SHP77 (cell line): ENCODE measurements around the gene PRSS33.
A peak's percentile ranks its signal among the peaks of the same experiment; 100 is the strongest.

Experiments used
- DNase-seq, 2 experiments: peaks; one replicate each; lab custom pipeline; 2025; lab: John Stamatoyannopoulos, UW

PRSS33 gene

DNA sequence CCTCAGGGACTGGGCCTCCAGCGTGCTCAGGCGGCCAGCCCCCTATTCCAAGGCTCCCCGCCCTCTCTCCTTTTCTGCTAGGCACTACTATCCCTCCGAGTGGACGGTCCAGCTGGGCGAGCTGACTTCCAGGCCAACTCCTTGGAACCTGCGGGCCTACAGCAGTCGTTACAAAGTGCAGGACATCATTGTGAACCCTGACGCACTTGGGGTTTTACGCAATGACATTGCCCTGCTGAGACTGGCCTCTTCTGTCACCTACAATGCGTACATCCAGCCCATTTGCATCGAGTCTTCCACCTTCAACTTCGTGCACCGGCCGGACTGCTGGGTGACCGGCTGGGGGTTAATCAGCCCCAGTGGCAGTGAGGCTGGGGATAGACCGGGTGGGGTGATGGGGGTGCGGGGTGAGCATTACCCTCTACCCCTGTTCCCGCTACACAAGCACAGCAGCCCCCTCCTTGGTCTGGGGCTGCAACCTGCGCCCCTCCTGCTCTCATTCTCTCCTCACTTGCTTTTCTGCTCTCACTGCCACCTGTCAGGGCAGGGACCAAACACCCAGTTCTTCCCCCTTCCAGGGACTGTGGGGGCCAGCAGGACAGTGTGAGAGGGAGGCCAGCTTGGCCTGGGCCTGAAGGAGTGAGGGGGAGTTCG lies 12.0 kb upstream of the PRSS33 start:
- DNase-seq, result no peak

DNA sequence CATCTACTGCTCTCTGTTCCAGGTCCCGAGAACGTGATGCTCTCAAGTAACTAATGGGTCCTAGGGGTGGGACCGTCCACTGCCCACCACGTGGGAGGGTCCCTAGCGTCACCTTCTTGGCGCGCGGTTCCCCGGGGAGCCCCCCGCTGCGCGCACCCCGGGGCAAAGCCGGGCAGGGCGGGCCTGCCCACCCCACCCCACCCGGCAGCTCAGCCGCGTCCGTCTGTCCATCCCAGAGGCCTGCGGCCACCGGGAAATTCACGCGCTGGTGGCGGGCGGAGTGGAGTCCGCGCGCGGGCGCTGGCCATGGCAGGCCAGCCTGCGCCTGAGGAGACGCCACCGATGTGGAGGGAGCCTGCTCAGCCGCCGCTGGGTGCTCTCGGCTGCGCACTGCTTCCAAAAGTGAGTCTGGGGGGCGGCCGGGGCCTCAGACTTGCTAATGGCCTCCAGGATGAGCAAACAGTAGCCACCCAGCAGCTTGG lies 11.4 kb upstream of the PRSS33 start:
- DNase-seq, result no peak

DNA sequence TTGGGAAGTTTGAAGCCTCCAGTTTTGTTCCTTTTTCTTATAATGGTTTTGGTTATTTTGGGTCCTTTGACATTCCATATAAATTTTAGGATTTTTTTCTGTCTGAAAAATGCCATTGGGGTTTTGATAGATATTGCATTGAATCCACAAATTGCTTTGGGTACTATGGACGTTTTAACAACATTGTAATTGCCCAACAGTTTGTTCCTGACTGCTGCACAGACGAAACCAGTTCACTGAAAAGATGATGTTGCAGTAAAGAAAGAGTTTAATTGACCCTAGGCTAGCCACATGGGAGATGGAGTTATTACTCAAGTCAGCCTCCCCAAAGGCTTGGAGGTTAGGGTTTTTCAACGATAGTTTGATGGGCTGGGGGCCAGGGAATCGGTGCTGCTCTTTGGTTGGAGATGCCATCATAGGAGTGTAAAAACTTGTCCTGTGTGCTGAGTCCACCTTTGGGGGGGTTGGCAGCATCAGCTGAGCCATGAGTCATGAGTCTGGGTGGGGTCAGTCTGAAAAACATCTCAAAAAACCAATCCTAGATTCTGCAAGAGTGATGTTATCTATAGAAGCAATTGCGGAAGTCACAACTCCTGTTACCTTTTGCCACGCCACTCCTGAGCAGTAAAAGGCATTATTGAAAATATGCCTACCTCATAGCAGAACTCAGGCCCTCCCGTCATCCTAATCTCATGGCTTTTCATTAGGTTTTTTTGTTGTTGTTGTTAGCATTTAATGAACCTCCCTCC lies 8.2 kb upstream of the PRSS33 start:
- no peak for DNase-seq

DNA sequence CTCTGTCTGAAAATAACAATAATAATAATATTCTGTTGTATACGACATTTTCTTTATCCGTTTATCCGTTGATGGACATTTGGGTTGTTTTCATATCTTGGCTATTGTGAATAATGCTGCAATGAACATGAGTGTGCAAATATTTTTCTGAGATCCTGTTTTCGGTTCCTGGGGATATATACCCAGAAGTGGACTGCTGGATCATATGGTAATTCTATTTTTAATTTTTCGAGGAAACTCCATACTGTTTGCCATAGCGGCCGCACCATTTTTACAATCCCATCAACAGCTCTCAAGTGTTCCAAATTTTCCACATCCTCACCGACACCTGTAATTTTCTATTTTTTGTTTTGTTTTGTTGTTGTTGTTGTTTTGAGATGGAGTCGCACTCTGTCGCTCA lies 5.6 kb upstream of the PRSS33 start:
- DNase-seq, result no peak

DNA sequence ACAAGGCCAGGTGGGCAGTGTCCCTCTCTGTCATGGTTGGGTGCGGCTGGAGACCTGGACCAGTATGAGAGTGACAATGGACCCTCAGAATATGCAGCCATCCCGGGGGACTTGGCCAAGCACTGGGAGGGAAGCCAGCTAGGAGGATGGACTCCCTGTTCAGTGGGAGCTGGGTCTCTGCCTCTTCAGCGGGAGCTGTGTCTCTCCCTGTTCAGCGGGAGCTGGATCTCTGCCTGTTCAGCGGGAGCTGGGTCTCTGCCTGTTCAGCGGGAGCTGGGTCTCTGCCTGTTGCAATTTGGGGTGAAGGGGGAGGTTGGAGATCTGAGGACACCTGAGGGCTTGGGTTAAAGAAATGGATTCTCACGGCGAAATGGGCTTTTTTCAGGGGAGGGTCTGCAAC lies 3.8 kb upstream of the PRSS33 start:
- DNase-seq, result no peak

DNA sequence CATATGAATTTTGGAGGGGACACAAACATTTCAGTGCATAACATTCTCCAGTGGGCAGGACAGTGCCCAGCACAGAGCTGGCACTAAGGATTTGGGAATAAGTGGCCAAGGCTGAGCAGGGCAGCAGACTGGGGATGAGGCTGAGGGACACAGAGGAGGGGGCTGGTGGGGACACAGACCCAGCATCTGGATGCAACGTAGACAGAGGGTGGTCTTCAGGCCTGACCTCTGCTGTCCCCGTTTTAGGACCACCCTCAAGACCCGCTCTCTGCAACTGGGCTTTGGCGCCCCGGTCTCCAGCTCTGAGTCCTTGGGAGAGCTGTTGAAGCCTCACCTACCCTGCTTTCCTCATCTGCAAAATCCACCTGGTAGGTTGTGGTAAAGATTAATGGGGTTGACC lies 3.3 kb upstream of the PRSS33 start:
- no peak for DNase-seq

DNA sequence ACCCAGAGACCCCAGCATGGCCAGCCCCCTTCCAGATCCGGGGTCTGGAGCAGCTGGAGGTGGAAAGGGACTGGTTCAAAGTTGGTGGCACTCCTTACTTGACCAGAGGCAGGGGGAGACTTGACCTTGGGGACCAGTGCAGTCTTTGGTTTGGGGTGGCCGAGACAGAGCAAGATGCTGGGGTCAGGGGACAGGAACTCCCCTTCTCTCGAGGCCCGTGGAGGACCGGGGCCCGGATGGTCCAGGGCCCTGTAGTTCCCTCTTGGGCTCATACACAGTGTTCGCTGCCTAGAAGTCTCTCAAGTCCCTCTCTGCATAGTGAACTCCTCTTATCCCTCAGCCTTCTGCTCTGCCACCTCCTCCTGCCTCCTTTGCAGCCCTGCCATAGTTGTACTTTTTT lies 601 bp upstream of the PRSS33 start:
- DNase-seq, result no peak

DNA sequence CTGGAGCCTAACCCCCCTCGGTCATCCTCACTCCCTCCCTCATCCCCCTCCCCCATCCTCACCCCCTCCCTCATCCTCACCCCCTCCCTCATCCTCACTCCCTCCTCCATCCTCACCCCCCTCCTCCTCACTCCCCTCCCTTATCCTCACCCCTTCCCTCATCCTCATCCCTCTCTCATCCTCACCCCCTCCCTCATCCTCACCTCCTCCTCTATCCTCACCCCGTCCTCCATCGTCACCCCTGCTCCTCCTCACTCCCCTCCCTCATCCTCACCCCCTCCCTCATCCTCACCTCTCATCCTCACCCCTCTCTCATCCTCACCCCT lies 571 bp downstream of the PRSS33 start:
- DNase-seq, result no peak

DNA sequence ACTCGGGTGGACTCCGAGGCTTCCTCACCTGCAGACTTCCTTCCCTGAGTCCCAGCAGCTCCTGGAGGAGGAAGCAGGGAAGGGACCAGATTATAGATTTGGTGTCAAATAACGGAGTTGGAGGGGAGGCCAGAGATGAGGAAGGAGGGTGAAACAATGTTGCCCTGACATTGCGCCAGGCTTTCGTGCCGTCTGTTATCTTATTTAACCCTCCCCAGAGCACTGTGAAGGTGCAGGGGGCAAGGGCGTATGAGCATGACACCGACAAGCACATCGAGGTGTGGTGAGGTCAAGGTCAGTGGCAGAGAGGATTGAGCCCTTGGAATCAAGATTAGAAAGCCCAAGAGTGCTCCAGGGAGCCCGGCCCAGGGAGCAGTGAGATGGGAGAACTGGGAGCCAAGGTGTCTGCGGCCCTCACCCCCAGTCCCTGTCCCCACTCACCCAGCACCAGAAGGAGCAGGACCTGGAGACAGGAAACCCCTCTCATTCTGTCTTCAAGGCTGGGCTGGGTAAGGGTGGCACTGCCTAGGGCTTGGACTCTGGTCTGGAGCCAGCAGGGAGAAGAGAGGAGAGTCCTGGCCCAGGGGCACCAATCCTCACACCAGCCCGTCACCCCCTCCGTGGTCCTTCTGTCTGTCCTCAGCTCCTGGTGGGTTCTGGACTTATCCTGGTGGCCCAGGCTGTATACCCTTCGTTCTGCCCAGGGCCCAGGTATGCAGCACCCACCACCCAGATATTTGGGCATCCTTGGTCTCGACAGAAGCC lies 1.1 kb downstream of the PRSS33 start:
- no peak for DNase-seq

DNA sequence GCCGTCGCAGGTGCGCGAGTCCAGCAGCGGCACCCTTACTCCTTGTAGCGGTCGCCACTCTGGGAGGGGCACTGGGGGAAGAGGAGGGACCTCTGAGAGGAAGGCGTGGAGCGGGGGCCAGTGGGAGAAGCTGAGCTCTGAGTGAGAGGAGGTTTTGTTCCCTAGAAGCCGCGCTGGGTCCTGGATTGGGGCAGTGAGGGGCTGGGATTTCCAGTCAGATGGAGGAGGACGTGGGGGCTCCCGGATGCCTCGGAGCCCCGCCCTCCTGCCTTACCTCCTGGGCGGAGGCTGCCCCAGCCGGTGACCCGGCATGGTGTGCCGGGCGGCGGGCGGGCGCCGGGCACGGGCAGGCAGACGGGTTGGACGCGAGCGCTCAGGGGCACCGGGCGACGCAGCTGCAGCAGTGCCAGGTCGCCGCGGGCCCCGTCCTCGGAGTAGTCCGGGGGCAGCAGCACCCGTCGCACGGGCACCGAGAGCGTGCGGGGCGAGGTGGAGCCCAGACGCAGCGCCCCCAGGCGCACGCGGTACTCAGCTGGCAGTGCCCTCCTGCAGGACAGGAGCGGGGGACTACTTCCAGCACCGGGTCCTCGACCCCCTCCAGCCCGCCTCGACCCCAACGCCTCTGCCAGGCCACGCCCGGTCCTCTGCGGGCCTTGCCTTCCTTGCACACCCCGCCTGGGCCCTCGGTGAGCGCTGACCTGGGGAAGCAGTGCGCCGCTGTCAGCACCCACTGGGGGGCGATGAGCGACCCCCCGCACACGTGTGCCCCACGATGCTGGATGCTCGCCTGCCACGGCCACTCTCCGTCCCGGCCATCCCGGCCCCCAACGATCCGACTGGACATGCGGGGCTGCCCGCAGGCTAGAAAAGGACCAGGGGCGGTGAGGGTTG lies 2.0 kb downstream of the PRSS33 start:
- no peak for DNase-seq

DNA sequence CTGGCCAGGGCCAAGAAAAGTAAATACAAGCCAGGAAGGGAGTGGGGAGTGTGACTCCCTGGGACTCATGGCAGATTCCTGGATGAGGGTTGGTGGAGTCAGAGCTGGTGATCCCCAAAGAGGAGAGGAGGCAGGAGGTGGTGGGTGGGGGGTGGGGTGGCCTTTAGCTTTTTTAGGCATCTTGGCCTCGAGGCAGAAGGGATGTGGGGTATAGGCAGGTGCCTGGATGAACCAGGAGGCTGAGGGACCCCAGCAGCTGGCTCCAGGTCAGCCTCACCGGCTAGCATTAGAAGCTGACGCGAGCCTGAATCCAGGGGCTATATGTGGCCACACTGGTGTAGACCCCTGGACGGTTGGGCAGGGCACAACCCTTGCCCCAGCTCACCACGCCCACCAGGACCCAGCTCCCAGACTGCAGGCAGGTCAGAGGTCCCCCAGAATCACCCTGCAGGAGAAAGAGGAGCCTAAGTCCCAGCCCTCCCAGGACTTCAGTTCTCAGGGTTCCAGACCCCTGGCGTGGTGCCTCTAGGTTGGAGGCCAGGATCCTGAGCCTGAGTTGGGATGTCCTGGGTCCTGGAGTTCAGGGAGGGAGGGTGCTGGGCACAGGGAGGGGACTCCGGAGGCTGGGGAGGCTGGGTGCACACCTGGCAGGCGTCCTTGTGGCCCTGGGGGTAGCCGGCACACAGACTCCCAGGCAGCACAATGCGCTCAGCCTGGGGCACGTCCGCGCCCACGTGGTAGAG lies 2.8 kb downstream of the PRSS33 start:
- DNase-seq, result no peak

DNA sequence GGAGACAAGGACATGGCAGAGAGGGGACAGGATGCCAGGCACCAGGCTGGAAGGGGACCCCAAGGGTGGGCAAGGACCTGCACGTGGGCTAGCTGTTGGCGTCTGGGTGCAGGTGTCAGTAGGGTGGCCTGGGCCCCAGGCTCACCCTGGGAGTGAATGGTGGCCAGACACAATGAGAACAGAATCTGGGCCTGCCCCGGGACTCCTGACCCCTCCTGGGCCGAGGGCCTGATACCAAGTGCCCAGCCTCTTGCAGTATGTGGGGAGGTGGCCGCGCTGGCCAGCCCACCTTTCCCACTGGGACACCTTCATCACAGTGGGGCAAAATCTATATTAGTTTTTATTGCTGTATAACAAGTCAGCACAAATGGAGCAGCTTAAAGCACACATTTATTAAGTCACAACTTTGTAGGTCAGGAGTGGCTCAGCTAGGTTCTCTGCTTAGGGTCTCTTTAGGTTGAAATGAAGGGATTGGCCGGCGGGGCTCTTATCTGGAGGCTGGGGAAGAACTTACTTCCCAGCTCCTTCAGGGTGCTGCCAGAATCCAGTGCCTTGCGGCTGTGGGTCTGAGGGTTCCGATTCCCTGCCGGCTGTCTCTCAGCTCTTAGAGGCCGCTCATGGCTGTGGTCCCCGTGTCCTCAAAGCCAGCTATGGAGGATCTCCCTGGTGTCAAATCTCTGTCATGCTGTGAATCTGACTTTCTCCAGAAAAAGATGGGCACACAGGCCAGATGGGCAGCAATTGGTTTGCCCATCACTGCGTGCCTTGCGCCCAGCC lies 3.6 kb downstream of the PRSS33 start:
- no peak for DNase-seq

DNA sequence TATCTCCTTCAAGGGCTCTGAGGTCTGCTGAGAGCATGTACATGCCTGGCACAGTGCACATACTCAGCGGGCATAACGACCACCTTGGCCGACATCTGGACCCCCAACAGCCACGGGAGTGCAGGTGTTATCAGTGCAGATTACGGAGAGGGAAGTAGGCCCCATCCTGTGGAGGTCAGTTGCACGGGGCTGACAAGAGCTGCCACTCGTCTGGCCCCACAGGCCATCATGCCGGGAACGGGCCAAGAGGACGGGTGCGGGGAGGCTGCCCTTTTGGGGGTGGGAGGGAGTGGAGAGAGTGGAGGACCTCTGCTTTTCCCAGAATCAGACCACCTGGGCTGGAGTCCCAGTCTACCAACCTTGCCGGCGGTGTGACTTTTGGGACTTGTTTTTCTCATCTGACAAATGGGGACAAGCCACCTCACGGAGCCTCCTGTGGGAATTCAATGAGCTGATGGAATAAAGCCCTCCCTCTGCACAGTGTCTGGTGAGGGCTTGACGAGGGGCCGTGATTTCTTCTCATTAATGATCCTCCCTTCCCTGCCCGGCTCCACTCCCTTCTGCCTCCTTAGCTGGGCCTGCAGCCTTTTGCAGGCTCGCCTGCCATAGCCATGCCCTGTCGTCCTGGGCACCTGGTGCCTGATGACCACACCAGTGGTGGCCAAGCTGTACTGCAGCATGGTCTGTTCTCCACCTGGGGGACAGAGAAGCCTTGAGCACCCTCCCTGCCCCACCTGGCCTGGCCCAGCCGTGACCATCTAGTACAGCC lies 4.6 kb downstream of the PRSS33 start:
- peak in 1 of 2 experiments; percentile 16 for DNase-seq

DNA sequence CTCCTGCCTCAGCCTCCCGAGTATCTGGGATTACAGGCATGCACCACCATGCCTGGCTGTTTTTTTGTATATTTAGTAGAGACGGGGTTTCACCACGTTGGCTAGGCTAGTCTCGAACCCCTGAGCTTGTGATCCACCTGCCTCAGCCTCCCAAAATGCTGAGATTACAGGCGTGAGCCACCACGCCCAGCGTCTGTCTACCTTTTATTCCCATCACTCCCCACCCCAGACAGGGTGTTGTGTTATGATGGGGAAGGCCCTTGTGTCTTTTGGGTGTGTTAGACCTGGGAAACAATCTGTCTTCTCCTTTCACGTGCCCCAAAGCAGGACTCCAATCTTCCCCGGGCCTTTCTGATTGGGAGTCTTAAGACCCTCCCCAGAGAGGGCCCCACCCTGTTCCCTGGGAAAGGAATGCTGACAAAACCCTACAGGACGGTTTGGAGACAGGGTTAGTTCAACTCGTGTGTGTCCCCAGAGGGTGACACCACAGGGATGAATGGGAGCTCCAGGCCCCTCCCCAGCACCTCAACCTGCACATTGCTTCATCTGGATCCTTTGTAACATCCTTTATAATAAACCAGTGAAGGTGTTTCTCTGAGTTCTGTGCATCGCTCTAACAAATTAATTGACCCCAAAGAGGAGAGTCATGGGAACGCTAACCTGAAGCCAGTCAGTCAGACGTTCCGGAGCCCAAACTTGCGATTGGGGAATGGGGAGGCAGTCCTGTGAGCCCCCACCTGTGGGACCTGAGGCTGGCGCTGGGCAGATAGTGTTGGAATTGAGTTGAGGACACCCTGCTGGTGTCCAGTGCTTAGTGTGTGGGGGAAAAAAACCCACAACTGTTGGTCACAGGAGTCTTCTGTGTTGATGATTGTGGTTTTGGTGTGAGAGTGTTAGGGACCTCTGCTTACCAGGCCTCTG lies 7.1 kb downstream of the PRSS33 start:
- DNase-seq, result no peak

DNA sequence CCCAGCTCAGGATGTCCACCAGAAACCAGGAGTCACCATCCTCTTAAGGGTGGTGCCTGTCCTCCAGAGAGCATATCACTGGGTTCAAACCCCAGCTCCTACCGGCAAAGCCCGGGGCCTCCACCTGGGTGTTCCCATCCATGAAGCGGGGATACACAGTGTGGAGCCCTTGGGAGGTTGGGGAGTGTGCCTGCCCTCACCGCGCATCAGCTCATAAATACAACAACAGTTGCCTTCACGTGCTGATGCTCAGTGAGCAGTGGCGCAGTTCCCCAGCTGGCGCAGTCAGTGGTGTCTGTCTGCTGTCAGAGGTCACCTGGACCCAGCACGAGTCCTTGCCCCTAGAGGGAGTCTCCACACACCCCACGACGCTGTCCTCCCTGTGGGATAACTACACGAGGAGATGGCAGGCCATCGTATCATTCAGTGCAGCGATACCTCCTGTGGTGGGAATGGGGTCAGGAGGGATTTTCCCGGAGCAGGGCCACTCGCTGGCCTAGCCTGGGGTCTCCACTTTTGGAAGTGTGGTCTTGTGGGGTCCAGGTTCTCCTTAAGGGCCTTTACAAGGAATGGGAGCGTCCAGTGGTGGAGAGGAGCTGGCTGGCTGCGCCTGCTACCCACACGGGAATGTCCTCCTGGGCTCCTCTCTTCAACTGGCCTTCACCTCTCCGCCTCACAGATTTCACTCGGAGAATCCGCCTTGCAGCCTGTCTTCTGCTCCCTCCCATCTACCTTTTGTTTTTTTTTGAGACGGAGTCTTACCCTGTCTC lies 8.0 kb downstream of the PRSS33 start:
- DNase-seq, result no peak

DNA sequence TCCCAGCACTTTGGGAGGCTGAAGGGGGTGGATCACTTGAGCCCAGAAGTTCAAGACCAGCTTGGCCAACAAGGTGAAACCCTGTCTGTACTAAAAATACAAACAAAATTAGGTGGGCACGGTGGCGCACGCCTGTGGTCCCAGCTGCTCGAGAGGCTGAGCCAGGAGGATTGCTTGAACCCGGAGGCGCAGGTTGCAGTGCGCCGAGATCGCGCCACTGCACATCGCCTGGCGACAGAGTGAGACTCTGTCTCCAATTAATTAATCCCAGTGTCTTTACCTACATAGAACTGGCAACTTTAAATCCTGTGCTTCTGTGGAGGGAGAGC lies 8.8 kb downstream of the PRSS33 start:
- DNase-seq, result no peak

DNA sequence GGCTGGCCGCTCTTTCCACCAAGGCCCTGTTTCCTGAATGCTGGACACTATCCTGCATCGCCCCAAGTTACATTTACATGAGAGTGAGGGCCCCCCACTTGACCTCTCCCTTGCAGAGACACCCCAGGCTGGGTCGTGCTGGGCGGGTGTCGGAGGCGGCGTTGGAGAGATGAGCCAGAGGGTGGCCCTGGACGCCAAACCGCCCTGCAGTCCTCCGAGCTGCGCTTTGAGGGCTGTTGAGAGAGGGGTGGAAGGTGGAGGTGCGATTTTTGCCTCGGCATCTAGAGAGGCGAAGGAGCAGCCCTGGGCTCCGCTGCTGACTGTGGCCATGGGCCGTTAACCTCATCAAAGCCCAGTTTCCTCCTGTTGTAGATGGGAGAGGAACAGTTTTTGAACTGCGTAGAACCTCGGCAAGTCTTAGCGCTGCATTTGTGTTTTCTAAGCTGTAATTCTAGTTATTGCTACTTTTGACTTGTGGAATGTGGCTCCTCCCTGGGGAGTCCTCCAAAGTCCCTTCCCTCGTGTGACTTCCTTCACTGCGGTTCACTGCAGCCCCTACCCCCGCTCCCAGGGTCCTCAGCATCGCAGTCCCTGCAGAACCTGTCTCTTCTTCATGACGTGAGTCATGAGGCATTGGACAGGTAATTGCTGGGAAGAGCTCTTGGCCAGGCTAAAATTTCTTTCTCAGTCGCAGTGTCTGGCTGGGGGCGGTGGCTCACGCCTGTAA lies 9.3 kb downstream of the PRSS33 start:
- DNase-seq, result no peak
